Fibroblast of peridontal ligament (primary cell): ENCODE results near the gene CEP126.
A peak's percentile ranks its signal among the peaks of the same experiment; 100 is the strongest.

Experiments
- DNase-seq: peaks from one replicate; pipeline ENCODE4 v3.0.0-alpha.2; 2010; ENCODE audit errors: extremely low read depth

Gene CEP126

GRCh38 chr11:102007567-102008437 lies 93.0 kb downstream of the CEP126 start:
- DNase-seq: peak; percentile 77

GRCh38 chr11:102010776-102011494 lies 96.1 kb downstream of the CEP126 start:
- peak; percentile 79 for DNase-seq

GRCh38 chr11:102012946-102013345 lies 98.1 kb downstream of the CEP126 start:
- no peak for DNase-seq

GRCh38 chr11:102014756-102015155 lies 99.9 kb downstream of the CEP126 start:
- no peak for DNase-seq

- DNase-seq: peak; percentile 15
Observed at GRCh38 chr11:102017026-102017425, 102.2 kb downstream of the CEP126 start.

GRCh38 chr11:102026217-102026616 lies 111.4 kb downstream of the CEP126 start:
- DNase-seq: no peak

GRCh38 chr11:102026959-102027358 lies 112.1 kb downstream of the CEP126 start:
- DNase-seq: no peak

- no peak for DNase-seq
Observed at GRCh38 chr11:102036757-102037156, 121.9 kb downstream of the CEP126 start.

- DNase-seq: no peak
Observed at GRCh38 chr11:102046841-102047240, 132.0 kb downstream of the CEP126 start.

- peak; percentile 83 for DNase-seq
Observed at GRCh38 chr11:102047305-102047924, 132.6 kb downstream of the CEP126 start, which contains the start of gene CFAP300. Gene CFAP300, plus strand, starts transcription at chr11:102047437. Its CDS starts 34 bp downstream, at chr11:102047471.
